ENCODE data around the gene POTEH.
"Not testable (repeated sequence)": the region's sequence is repeated elsewhere in the genome, so short reads cannot be mapped to it uniquely, and the experiment has no call there.

DNA sequence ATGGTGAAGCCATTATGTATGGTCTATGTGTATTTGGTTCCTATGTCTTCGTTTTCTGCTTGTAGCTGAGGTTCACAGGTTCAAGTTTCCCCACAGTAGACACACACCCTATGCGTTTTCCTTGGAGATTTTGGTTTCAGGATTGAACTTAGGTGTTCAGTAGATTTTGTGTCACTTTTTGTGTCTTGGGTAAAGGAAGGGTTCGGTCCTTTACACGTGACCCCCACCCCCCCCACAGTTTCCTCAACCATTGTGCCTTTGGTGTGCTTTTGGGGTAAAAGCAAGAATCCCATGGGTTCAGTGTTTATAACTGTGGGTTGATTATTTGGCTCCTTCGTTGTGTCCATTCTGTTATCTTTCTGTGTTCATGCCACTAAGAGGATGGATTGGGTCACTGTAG, 24.3 kb upstream of the POTEH start:
- TF ChIP-seq SMC3 (conservative IDR thresholded peaks at IDR 0.05; ENCODE audit: poor library complexity); RAD21 (conservative IDR thresholded peaks at IDR 0.05); POLR2AphosphoS5 (IDR thresholded peaks at IDR 0.05); TAF1 (IDR thresholded peaks at IDR 0.05; ENCODE audit: low read depth): not testable (repeated sequence)
- TF ChIP-seq, protein P1, sequence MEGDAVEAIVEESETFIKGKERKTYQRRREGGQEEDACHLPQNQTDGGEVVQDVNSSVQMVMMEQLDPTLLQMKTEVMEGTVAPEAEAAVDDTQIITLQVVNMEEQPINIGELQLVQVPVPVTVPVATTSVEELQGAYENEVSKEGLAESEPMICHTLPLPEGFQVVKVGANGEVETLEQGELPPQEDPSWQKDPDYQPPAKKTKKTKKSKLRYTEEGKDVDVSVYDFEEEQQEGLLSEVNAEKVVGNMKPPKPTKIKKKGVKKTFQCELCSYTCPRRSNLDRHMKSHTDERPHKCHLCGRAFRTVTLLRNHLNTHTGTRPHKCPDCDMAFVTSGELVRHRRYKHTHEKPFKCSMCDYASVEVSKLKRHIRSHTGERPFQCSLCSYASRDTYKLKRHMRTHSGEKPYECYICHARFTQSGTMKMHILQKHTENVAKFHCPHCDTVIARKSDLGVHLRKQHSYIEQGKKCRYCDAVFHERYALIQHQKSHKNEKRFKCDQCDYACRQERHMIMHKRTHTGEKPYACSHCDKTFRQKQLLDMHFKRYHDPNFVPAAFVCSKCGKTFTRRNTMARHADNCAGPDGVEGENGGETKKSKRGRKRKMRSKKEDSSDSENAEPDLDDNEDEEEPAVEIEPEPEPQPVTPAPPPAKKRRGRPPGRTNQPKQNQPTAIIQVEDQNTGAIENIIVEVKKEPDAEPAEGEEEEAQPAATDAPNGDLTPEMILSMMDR (IDR thresholded peaks at IDR 0.05; ENCODE audit: poor library complexity, severe bottlenecking), result not testable (repeated sequence)
- TF ChIP-seq, protein P2, sequence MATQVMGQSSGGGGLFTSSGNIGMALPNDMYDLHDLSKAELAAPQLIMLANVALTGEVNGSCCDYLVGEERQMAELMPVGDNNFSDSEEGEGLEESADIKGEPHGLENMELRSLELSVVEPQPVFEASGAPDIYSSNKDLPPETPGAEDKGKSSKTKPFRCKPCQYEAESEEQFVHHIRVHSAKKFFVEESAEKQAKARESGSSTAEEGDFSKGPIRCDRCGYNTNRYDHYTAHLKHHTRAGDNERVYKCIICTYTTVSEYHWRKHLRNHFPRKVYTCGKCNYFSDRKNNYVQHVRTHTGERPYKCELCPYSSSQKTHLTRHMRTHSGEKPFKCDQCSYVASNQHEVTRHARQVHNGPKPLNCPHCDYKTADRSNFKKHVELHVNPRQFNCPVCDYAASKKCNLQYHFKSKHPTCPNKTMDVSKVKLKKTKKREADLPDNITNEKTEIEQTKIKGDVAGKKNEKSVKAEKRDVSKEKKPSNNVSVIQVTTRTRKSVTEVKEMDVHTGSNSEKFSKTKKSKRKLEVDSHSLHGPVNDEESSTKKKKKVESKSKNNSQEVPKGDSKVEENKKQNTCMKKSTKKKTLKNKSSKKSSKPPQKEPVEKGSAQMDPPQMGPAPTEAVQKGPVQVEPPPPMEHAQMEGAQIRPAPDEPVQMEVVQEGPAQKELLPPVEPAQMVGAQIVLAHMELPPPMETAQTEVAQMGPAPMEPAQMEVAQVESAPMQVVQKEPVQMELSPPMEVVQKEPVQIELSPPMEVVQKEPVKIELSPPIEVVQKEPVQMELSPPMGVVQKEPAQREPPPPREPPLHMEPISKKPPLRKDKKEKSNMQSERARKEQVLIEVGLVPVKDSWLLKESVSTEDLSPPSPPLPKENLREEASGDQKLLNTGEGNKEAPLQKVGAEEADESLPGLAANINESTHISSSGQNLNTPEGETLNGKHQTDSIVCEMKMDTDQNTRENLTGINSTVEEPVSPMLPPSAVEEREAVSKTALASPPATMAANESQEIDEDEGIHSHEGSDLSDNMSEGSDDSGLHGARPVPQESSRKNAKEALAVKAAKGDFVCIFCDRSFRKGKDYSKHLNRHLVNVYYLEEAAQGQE (IDR thresholded peaks at IDR 0.05; ENCODE audit: borderline replicate concordance), result not testable (repeated sequence)

Measured in neural cell (in vitro differentiated cells).